Measurements from ENCODE around the gene PNMA8A. TPM values are rescaled to one million over a fixed set of nuclear protein-coding genes. Genes with fewer than 3 reads are reported as not detected.

PNMA8A gene
- total RNA-seq (1 to 10 TPM; 3.0 to 3.5 TPM), polyA plus RNA-seq (not detected), total RNA-seq (0 to 3.4 (median 0) reads per million in 6 experiments)

- Mint-ChIP-seq H3K9me3 (no peaks in the 10 kb centered on the region), H3K4me3 (peak within 1 kb of the TSS in 5 of 10 donors; percentile 45 to 78 (median 72)), H3K4me1 (peaks cover 0 to 9% (median 4%) of the 10 kb centered on the region in 4 donors), H3K36me3 (peaks cover 0 to 10% (median 5%) of the 10 kb centered on the region in 3 donors), H3K27me3 (peaks cover 20 to 59% (median 25%) of the 10 kb centered on the region in 5 donors), H3K27ac (peak within 1 kb of the TSS in 3 of 10 donors; percentile 31 to 49 (median 33))
- POLR2A ChIA-PET, result no interaction called here
- DNase-seq (peak in 3 of 10 donors; percentile 33 to 75 (median 50)), ATAC-seq (peak; percentile 66 to 87)
These were observed at the start of gene PNMA8A for GRCh38 chr19:46471116-46471733. TSS of gene PNMA8A (minus strand) at chr19:46471563. CDS start at chr19:46471035, 528 bp downstream.

- DNase-seq (no peak), ATAC-seq (no peak)
- H3K36me3 Mint-ChIP-seq, result peaks cover 0 to 2% (median 0%) of the 10 kb centered on the region in 3 donors
- peaks cover 0 to 9% (median 0%) of the 10 kb centered on the region in 9 donors for H3K9me3 Mint-ChIP-seq
- H3K4me3 Mint-ChIP-seq, result peak overlapping the region in 6 of 10 donors; percentile 31 to 65 (median 48)
- H3K4me1 Mint-ChIP-seq, result peaks cover 35 to 84% (median 71%) of the 10 kb centered on the region in 4 donors
- POLR2A ChIA-PET, result interaction anchor here (0.9 to 1.1 kb wide), 4 partner anchors 8 to 81 kb away, joined by 3 to 11 read pairs (median 5); partner anchors contain the start of gene CALM3
- peak overlapping the region in 9 of 10 donors; percentile 34 to 100 (median 87) for H3K27ac Mint-ChIP-seq
- no peaks in the 10 kb centered on the region for H3K27me3 Mint-ChIP-seq
These were observed 49.3 kb upstream of the PNMA8A start for GRCh38 chr19:46520616-46521015.

- H3K36me3 Mint-ChIP-seq, result no peaks in the 10 kb centered on the region
- H3K27ac Mint-ChIP-seq, result peak overlapping the region in 5 of 10 donors; percentile 35 to 84 (median 57)
- DNase-seq (no peak), ATAC-seq (no peak)
- H3K9me3 Mint-ChIP-seq, result no peaks in the 10 kb centered on the region
- H3K4me1 Mint-ChIP-seq, result peaks cover 26 to 64% (median 51%) of the 10 kb centered on the region in 4 donors
- POLR2A ChIA-PET, result interaction anchor here (0.9 to 2.5 kb wide), 2 partner anchors 12 to 21 kb away, joined by 3 to 16 read pairs; no protein-coding TSS in a partner anchor
- H3K27me3 Mint-ChIP-seq, result peaks cover 4 to 11% (median 6%) of the 10 kb centered on the region in 5 donors
- H3K4me3 Mint-ChIP-seq, result no peak overlapping the region
These were observed 46.1 kb upstream of the PNMA8A start for GRCh38 chr19:46517471-46517870.

- Mint-ChIP-seq H3K27ac (peak overlapping the region in 7 of 10 donors; percentile 4 to 93 (median 66)), H3K4me3 (peak overlapping the region in 2 of 10 donors; percentile 33 to 42), H3K9me3 (peaks cover 0 to 7% (median 0%) of the 10 kb centered on the region in 9 donors), H3K36me3 (peaks cover 0 to 2% (median 0%) of the 10 kb centered on the region in 3 donors), H3K4me1 (peaks cover 19 to 51% (median 38%) of the 10 kb centered on the region in 4 donors), H3K27me3 (peaks cover 5 to 11% (median 8%) of the 10 kb centered on the region in 5 donors)
- peak in 4 of 10 donors; percentile 29 to 60 (median 49) for DNase-seq
- POLR2A ChIA-PET, result interaction anchor here (0.6 to 2.5 kb wide), 7 partner anchors 9 to 154 kb away, joined by 3 to 16 read pairs (median 4); no protein-coding TSS in a partner anchor
- ATAC-seq, result peak; percentile 63 to 69
These were observed 44.6 kb upstream of the PNMA8A start for GRCh38 chr19:46515879-46516350.

GRCh38 chr19:46515290-46515609, 43.9 kb upstream of the PNMA8A start:
- no peak for ATAC-seq
- Mint-ChIP-seq H3K36me3 (peaks cover 0 to 5% (median 0%) of the 10 kb centered on the region in 3 donors), H3K4me3 (no peak overlapping the region), H3K27ac (peak overlapping the region in 2 of 10 donors; percentile 23 to 43), H3K27me3 (peaks cover 6 to 11% (median 10%) of the 10 kb centered on the region in 5 donors), H3K4me1 (peaks cover 16 to 46% (median 33%) of the 10 kb centered on the region in 4 donors), H3K9me3 (peaks cover 0 to 9% (median 0%) of the 10 kb centered on the region in 9 donors)
- POLR2A ChIA-PET, result interaction anchor here (0.6 to 1.6 kb wide), 4 partner anchors 25 to 154 kb away, joined by 3 to 6 read pairs (median 4); no protein-coding TSS in a partner anchor
- no peak for DNase-seq

GRCh38 chr19:46514589-46515289, 43.4 kb upstream of the PNMA8A start:
- POLR2A ChIA-PET, result no interaction called here
- Mint-ChIP-seq H3K27me3 (peaks cover 6 to 11% (median 10%) of the 10 kb centered on the region in 5 donors), H3K4me1 (peaks cover 13 to 42% (median 28%) of the 10 kb centered on the region in 4 donors), H3K4me3 (no peak overlapping the region), H3K36me3 (peaks cover 0 to 5% (median 0%) of the 10 kb centered on the region in 3 donors), H3K9me3 (peaks cover 0 to 9% (median 0%) of the 10 kb centered on the region in 9 donors), H3K27ac (peak overlapping the region in 2 of 10 donors; percentile 61 to 88)
- ATAC-seq, result no peak
- no peak for DNase-seq

- peaks cover 0 to 5% (median 0%) of the 10 kb centered on the region in 3 donors for H3K36me3 Mint-ChIP-seq
- DNase-seq, result peak in 9 of 10 donors; percentile 41 to 90 (median 77)
- peaks cover 6 to 19% (median 10%) of the 10 kb centered on the region in 5 donors for H3K27me3 Mint-ChIP-seq
- H3K4me1 Mint-ChIP-seq, result peaks cover 11 to 31% (median 18%) of the 10 kb centered on the region in 4 donors
- H3K4me3 Mint-ChIP-seq, result no peak overlapping the region
- peak overlapping the region in 1 of 10 donors; percentile 8 for H3K27ac Mint-ChIP-seq
- ATAC-seq, result peak; percentile 77 to 93
- peaks cover 0 to 9% (median 0%) of the 10 kb centered on the region in 9 donors for H3K9me3 Mint-ChIP-seq
- POLR2A ChIA-PET, result interaction anchor here (0.6 kb wide), 1 partner anchor 280 kb away, joined by 5 read pairs; no protein-coding TSS in a partner anchor
These were observed 42.3 kb upstream of the PNMA8A start for GRCh38 chr19:46513461-46514236.

- H3K9me3 Mint-ChIP-seq, result peaks cover 0 to 9% (median 0%) of the 10 kb centered on the region in 9 donors
- H3K4me1 Mint-ChIP-seq, result peaks cover 9 to 17% (median 13%) of the 10 kb centered on the region in 4 donors
- peaks cover 10 to 28% (median 21%) of the 10 kb centered on the region in 5 donors for H3K27me3 Mint-ChIP-seq
These were observed 39.9 kb upstream of the PNMA8A start for GRCh38 chr19:46511237-46511636.

GRCh38 chr19:46508206-46508605, 36.8 kb upstream of the PNMA8A start:
- Mint-ChIP-seq H3K4me1 (peaks cover 0 to under 1% (median 0%) of the 10 kb centered on the region in 4 donors), H3K36me3 (peaks cover 0 to 5% (median 0%) of the 10 kb centered on the region in 3 donors), H3K27ac (no peak overlapping the region), H3K27me3 (peaks cover 3 to 23% (median 16%) of the 10 kb centered on the region in 5 donors), H3K9me3 (peaks cover 0 to 9% (median 0%) of the 10 kb centered on the region in 9 donors), H3K4me3 (no peak overlapping the region)
- ATAC-seq, result no peak
- DNase-seq, result no peak
- POLR2A ChIA-PET, result no interaction called here

More at GRCh38 chr19:46511237-46511636, 39.9 kb upstream of the PNMA8A start:
- ATAC-seq (no peak), DNase-seq (no peak)
- Mint-ChIP-seq H3K4me3 (no peak overlapping the region), H3K36me3 (peaks cover 0 to 5% (median 0%) of the 10 kb centered on the region in 3 donors), H3K27ac (no peak overlapping the region)
- POLR2A ChIA-PET, result interaction anchor here (0.5 kb wide), 1 partner anchor 134 kb away, joined by 5 read pairs; no protein-coding TSS in a partner anchor

- no peaks in the 10 kb centered on the region for H3K9me3 Mint-ChIP-seq
- H3K4me3 Mint-ChIP-seq, result no peak overlapping the region
- H3K27ac Mint-ChIP-seq, result no peak overlapping the region
- ATAC-seq (no peak), DNase-seq (no peak)
- no peaks in the 10 kb centered on the region for H3K36me3 Mint-ChIP-seq
- H3K4me1 Mint-ChIP-seq, result peaks cover 0 to under 1% (median 0%) of the 10 kb centered on the region in 4 donors
- POLR2A ChIA-PET, result no interaction called here
- H3K27me3 Mint-ChIP-seq, result peaks cover 8 to 34% (median 23%) of the 10 kb centered on the region in 5 donors
These were observed 32.6 kb upstream of the PNMA8A start for GRCh38 chr19:46503848-46504453.

- no peaks in the 10 kb centered on the region for H3K36me3 Mint-ChIP-seq
- H3K4me3 Mint-ChIP-seq, result no peak overlapping the region
- DNase-seq, result no peak
- H3K4me1 Mint-ChIP-seq, result peaks cover 0 to 2% (median 0%) of the 10 kb centered on the region in 4 donors
- peaks cover 10 to 30% (median 24%) of the 10 kb centered on the region in 5 donors for H3K27me3 Mint-ChIP-seq
- no peaks in the 10 kb centered on the region for H3K9me3 Mint-ChIP-seq
- H3K27ac Mint-ChIP-seq, result no peak overlapping the region
- POLR2A ChIA-PET, result no interaction called here
- ATAC-seq, result no peak
These were observed 31.5 kb upstream of the PNMA8A start for GRCh38 chr19:46502891-46503290.
